ENCODE results near the gene VPS13D. TPM values are rescaled to one million over a fixed set of nuclear protein-coding genes. Genes with fewer than 3 reads are reported as not detected.

The VPS13D gene
- polyA plus RNA-seq, 1 of the 3 experiments (the other 2 are of a cell fraction): 15.0 TPM

GRCh38 chr1:12188657-12189327, 41.0 kb upstream of the VPS13D start (continued):
- no peak for TF ChIP-seq ELF1 (IDR thresholded peaks at IDR 0.05)
- TF ChIP-seq GABPA (IDR thresholded peaks at IDR 0.05; ENCODE audit: low read depth): no peak
- TF ChIP-seq RAD21 (IDR thresholded peaks at IDR 0.05; ENCODE audit: low read length): no peak
- no peak for TF ChIP-seq FOXJ3 (CRISPR knock-in tag; IDR thresholded peaks at IDR 0.05)
- TF ChIP-seq MAX (IDR thresholded peaks at IDR 0.05; ENCODE audit: low read depth): no peak

DNA sequence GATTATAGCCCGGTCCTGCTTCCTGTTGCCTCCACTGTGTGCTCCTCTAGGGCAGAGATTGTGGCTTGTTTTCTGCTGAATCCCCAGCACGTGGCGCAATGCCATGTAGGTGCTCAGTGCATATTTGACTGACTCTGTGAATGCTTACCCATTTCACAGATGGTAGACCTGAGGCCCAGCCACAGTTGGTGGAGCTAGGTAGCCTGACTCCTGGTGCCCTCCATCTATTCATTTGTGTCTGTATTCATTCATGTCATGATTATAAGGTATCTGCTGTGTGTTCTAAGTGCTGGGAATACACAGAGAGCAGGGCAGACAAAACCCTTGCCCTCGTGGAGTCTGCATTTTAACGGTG, 40.5 kb upstream of the VPS13D start:
- 73% methylated on average over 5 of the region's 5 CpGs for WGBS (ENCODE audit: low lambda C conversion rate)
- CTCF ChIA-PET: interaction anchor here (1.1 to 3.9 kb wide), 2 partner anchors 11 to 64 kb away, joined by 3 to 37 read pairs; no protein-coding TSS in a partner anchor
- no peak overlapping the region for H2AFZ ChIP-seq (ENCODE audit: low read depth)

More for the DNA sequence above, 40.5 kb upstream of the VPS13D start:
- H4K20me1 ChIP-seq (ENCODE audit: insufficient read depth): no peaks in the 10 kb centered on the region
- H3K4me2 ChIP-seq: no peak overlapping the region
- no peak overlapping the region for H3K27ac ChIP-seq (ENCODE audit: low read depth in 2 of 2, low read length in 1 of 2)
- H3K4me1 ChIP-seq (ENCODE audit: control insufficient read depth in 1 of 2, insufficient read depth in 2 of 2, low read depth in 1 of 2, low read length in 1 of 2): peaks cover 4 to 26% of the 10 kb centered on the region in 2 experiments; a peak in 2 of 4 replicates
- H3K4me3 ChIP-seq (ENCODE audit: low read depth in 2 of 2, low read length in 1 of 2): no peak overlapping the region
- H3K79me2 ChIP-seq (ENCODE audit: insufficient read depth): no peaks in the 10 kb centered on the region
- POLR2A ChIA-PET: no interaction called here
- no peak overlapping the region for H3K9ac ChIP-seq
- no peaks in the 10 kb centered on the region for H3K9me2 ChIP-seq
- TF ChIP-seq FOXM1 (IDR thresholded peaks at IDR 0.05; ENCODE audit: low read depth) (no peak), RXRA (IDR thresholded peaks at IDR 0.05; ENCODE audit: borderline replicate concordance, low read depth) (no peak), REST (IDR thresholded peaks at IDR 0.05; ENCODE audit: low read depth, low read length) (no peak), FOSL2 (IDR thresholded peaks at IDR 0.05; ENCODE audit: borderline replicate concordance, low read depth) (no peak)
- H3K27me3 ChIP-seq (ENCODE audit: insufficient read depth): no peaks in the 10 kb centered on the region
- H3F3A ChIP-seq (replicated peaks; ENCODE audit: insufficient read depth): no peaks in the 10 kb centered on the region
- H3K36me3 ChIP-seq (replicated peaks in 1 of 2; ENCODE audit: control insufficient read depth in 1 of 2, insufficient read depth in 2 of 2, low read length in 1 of 2): no peaks in the 10 kb centered on the region
- H3K9me3 ChIP-seq: no peaks in the 10 kb centered on the region
- no peak for DNase-seq

Data from SK-N-SH (cell line).